Medulla oblongata (tissue), 1 donor: ENCODE data around the gene VSTM2B.
"Not testable (repeated sequence)": the region's sequence is repeated elsewhere in the genome, so short reads cannot be mapped to it uniquely, and the experiment has no call there.

Experiments used
- DNase-seq: peaks from one replicate; pipeline ENCODE4 v3.0.0-alpha.2; 2015; ENCODE audit errors: extremely low spot score

The VSTM2B gene

GRCh38 chr19:29545866-29546582 lies 20.2 kb downstream of the VSTM2B start:
- no peak for DNase-seq

- DNase-seq = no peak
Measured at GRCh38 chr19:29546583-29547190, 20.9 kb downstream of the VSTM2B start.

DNA sequence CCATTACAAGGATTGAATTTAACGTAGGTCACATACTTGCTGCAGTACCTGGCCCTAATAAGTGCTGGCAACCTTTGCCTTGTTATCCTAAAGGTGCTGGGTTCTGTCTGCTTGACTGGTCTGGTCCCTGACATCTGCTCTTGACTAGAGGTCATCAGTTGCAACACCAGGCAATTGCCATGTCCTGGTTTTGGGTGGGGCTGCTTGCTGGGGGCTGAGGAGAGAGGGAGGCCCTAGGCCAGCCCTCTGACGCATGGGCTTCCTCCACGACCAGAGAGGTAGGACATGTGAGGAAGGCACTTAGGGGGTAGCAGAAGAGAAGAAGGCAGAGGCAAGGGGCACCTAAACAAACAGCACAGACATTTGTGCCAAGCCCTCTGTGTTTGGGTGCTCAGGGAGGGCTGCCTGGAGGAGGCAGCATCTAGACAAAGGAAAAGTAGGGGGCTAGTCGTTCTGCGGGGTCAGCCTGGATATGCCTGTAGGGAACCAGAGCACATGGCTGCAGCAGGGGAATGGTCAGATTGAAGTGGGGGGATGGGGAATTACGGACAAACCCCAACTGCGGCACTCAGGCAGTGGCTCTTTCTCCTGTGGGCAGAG lies 21.7 kb downstream of the VSTM2B start:
- DNase-seq = no peak

GRCh38 chr19:29547981-29548380 lies 22.2 kb downstream of the VSTM2B start:
- no peak for DNase-seq

GRCh38 chr19:29548483-29549085 lies 22.8 kb downstream of the VSTM2B start:
- no peak for DNase-seq

DNA sequence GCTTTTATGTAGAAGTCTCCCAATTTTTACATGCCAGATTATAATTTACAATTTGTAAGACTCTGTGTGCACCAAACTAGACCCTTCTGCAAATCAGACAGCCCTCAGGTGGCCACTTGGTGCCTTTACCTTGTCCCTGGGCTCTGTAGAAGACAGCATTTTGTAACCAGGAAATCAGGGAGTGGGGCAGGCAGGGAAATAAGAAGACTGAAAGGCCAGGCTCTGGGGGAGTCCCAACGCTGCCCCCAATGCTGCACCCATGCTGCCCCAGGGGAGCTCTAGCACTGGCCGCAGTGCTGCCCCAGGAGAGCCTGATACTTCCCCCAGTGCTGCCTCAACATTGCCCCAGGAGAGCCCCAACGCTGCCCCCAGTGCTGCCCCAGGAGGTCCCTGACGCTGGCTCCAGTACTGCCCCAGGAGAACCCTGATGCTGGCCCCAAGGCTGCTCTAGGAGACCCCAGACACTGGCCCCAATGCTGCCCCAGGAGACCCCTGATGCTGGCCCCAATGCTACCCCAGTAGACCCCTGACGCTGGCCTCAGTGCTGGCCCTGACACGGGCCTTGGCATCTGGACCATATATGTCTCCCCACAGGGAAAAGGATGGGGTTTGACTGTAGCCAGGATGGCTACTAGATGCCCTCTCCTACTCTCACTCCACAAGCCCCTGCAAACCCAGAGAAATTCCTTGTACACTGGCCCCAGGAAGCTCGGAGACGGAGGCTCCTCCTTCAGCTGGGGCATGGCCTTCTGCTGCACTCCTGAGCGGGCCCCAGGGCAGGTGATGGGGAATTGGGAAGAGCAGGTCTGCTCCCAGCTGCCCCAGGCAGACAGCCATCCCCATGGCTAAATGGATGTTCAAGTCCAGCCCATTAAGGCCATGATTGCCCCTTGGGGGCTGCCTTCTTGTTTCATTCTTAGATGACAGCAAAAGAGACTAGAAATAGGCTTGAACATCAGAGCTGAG lies 23.6 kb downstream of the VSTM2B start:
- DNase-seq = no peak

- no peak for DNase-seq
Measured at GRCh38 chr19:29550896-29551295, 25.1 kb downstream of the VSTM2B start.

DNA sequence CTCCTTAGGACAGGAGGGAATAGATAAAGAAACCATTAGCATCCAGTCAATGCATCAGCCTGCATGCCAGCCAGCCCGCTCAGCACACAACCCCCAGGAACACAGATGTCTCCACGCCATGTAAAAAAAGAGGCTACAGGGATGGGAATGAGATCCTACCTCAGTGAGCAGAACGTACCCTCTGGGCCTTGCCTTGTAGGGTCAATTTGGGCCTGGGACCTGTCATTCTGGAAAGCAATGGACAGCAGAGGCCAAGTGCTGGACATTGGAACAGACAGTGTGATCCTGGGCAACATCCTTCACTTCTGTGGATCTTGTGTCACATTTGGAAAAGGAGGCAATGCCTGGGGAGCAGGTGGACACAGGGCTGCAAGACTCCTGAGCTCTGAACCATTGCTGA lies 26.0 kb downstream of the VSTM2B start:
- DNase-seq = no peak

DNA sequence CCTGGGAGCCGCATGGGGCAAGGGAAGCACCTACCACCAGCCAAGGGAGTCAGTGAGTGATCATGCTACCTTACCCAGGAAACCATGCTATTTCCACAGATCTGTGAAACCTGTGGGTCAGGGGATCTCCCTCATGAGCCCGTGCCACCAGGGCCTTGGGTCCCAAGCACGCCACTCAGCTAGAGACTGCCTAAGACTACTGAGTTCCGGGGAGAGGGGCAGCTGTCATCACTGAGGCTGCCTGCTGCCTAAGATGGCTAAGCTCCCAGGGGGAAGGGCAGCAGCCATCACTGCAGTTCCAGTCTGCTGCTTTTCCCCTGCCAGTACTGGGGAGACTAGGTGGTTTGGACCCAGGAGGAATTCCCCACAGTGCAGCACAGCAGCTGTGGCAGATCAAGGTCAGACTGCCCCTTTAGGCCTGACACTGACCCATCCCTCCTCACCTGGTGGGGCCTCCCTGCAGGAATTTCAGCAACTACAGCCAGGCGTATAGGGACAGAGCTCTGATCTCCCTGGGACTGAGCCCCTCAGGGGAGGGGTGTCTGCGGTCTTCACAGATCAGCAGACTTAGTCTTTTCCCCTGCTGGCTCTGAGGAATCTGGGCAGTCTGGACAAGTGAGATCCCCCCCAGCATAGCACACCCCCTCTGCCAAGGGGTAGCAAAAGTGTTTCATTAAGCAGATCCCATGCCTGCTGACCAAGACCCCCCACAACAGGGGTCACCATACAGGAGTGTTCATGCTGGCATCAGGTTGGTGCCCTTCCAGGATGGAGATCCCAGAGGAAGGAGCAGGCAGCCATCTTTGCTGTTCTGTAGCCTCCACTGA lies 26.9 kb downstream of the VSTM2B start:
- DNase-seq = no peak

DNA sequence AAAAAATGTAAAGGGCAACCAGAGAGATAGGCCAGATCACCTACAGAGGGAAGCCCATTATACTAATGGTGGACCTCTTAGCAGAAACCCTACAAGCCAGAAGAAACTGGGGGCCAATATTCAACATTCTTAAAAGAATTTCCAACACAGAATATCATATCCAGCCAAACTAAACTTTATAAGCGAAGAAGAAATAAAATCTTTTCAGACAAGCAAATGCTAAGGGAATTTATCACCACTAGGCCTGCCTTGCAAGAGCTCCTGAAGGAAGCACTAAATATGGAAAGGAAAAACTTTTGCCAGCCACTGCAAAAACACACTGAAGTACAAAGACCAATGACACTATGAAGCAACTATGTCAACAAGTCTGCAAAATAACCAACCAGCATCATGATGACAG lies 28.4 kb downstream of the VSTM2B start:
- DNase-seq = no peak

DNA sequence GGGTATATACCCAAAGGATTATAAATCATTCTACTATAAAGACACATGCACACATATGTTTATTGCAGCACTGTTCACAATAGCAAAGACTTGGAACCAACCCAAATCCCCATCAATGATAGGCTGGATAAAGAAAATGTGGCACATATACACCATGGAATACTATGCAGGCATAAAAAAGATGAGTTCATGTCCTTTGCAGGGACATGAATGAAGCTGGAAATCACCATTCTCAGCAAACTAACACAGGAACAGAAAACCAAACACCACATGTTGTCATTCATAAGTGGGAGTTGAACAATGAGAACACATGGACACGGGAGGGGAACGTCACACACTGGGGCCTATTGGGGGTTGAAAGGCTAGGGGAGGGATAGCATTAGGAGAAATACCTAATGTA lies 33.3 kb downstream of the VSTM2B start:
- not testable (repeated sequence) for DNase-seq

DNA sequence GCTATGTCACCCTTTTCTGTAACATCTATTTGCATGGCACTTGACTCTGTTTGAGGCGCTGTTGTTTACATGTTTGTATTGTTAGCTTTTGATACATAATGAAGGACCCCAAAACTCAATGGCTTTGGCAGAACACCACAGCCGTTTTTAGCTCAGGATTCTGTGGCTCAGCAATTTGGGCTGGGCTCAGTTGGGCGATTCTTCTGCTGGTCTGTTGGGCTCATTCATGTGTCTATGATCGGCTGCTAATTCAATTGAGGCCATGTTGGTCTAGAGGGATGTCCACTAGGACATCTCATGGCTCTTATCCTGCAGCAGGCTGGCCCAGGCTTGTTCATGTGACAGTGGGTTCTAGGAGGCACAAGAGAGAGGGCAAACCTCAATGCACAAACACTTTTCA lies 33.9 kb downstream of the VSTM2B start:
- DNase-seq = no peak

DNA sequence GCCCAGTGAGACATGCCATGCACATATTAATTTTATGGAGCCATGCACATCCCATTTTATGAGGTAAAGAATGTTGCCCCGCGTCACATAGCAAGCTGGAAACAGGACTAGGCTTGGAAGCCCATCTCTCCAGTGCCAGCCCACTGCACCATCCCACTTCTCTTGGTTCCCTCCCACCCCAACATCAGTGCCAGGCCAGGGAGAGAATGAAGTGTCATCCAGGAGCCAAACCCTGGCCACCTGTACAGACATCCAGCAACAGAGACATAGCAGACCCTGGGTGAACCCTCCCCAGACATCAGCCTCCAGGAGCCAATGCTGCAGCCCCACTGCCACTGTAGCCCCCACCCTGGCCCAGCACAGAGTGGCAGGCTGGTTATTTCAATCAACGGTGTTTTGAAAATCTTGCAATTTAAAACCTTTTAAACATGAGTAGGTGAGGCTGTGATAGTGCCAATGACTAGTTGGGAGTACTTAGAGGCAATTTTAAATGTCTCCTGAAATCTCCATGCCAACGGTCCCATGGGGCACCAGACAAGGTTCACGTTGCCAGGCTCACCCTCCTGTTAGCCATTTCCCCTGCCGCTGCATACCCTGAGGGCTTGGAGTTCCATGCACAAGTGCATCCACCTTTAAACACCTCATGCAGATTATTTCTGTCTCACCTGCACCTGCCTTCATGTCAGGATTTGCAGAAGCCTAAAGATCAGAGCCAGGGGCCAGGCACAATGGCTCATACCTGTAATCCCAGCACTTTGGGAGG lies 34.7 kb downstream of the VSTM2B start:
- DNase-seq = no peak

GRCh38 chr19:29561601-29562000 lies 35.8 kb downstream of the VSTM2B start:
- no peak for DNase-seq

- no peak for DNase-seq
Measured at GRCh38 chr19:29562299-29563297, 36.8 kb downstream of the VSTM2B start.

GRCh38 chr19:29563486-29564101 lies 37.8 kb downstream of the VSTM2B start:
- DNase-seq = no peak

DNA sequence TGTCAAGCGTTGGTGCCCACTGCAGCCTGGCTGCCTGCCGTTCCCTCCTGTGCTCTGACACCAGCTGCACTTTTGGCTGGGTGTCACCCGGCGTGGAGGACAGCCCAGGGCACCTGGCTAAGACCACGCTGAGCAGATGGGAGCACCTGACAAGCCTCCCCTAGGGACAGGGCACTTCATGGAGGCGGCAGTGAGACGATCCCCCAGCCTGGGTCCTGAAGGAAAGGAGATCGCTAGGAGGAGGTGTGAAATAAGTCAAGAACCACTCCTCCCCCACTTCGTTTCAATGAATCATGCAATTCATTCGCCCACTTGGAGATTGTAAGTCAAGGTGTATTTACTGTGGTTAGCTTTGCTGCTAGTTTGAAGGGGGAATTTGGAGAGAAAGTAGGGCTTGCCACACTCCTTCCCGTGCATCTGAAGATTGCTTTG lies 38.8 kb downstream of the VSTM2B start:
- DNase-seq = no peak

DNA sequence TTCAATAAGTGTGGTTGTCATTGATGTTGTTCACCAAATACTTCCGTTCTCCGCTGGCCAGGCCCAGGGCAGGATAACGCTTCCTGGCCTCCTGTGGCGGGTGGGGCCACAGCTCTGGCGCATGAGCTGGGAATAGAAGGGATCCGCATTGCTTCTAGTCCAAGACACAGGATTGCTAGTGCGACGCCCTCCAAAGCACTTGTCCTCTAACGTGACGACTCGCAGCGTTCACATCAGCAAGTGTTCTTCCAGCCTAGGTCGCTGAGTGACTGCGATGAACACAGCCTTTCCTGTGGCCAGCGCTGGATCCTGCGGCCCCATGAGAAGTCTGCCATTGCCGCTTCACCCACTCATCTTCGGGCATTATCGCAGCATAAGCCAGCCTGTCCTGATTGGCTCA lies 39.4 kb downstream of the VSTM2B start:
- no peak for DNase-seq
